Prostate gland (tissue), 2 donors: ENCODE results near the gene NSUN6. TPM values are rescaled to one million over a fixed set of nuclear protein-coding genes. Genes with fewer than 3 reads are reported as not detected.
"Not testable (repeated sequence)": the region's sequence is repeated elsewhere in the genome, so short reads cannot be mapped to it uniquely, and the experiment has no call there.

Experiments
- DNase-seq: peaks from one replicate; pipeline ENCODE4 v3.0.0-alpha.2; 2019; ENCODE audit warnings: low spot score
- H3K27ac ChIP-seq, 2 donors: fragments of 200-600 bp; sonication (generic); 2 replicates each; pipeline ENCODE4 v1.5.1; 2017 to 2019
- H3K27me3 ChIP-seq: fragments of 200-600 bp; sonication (generic); replicated peaks from 2 replicates; pipeline ENCODE4 v1.5.1; 2019; ENCODE audit not compliant: insufficient read depth
- H3K36me3 ChIP-seq, 2 donors: fragments of 200-600 bp; sonication (generic); 1 replicate in 1 of 2; 2 replicates in 1 of 2; pipeline versions ENCODE4 v1.5.1 to v1.8.1; 2017 to 2019
- H3K4me1 ChIP-seq: fragments of 200-600 bp; sonication (generic); replicated peaks from 2 replicates; pipeline ENCODE4 v1.5.1; 2019
- H3K4me3 ChIP-seq, 2 donors: fragments of 200-600 bp; sonication (generic); 2 replicates each; pipeline ENCODE4 v1.5.1; 2017 to 2019
- H3K9me3 ChIP-seq: fragments of 200-600 bp; sonication (generic); 2 replicates; pipeline ENCODE4 v1.5.1; 2017
- POLR2A ChIP-seq: fragments of 450-650 bp; IDR thresholded peaks from one replicate; pipeline ENCODE4 v1.6.1; 2016; ENCODE audit warnings: antibody characterized with exemption, mild to moderate bottlenecking
- POLR2AphosphoS5 ChIP-seq: sonication (generic); formaldehyde crosslinking; IDR thresholded peaks from one replicate; pipeline ENCODE4 v1.6.1; 2017; ENCODE audit warnings: antibody characterized with exemption
- WGBS: methylation state at CpG from one replicate; pipeline ENCODE4 v1.1.5; 2018; 5-methylcytosine and 5-hydroxymethylcytosine counted together
- intact Hi-C: fragments of 100-400 bp; cut with DNase I; formaldehyde crosslinking; loops from one replicate; pipeline ENCODE4 v1.14.2; 2022
- total RNA-seq, 2 donors: library from RNA; depleted of rRNA; stranded (reverse); fragments of >200 nt; gene quantifications; one replicate each; pipeline ENCODE4 v1.1.0, GENCODE V29; 2016
- TF ChIP-seq, protein P1 (sequence below), 4 experiments: fragments of 200-600 bp in 2 of 4; fragments of 450-650 bp in 2 of 4; sonication (generic) in 2 of 4; IDR thresholded peaks; 1 replicate in 3 of 4; 2 replicates in 1 of 4; pipeline ENCODE4 v1.5.1; 2016 to 2019; ENCODE audit warnings: antibody characterized with exemption in 4 of 4, mild to moderate bottlenecking in 2 of 4, moderate library complexity in 2 of 4

The NSUN6 gene
- total RNA-seq, 2 donors from 2014 or later, result 11.7 to 17.1 TPM

DNA sequence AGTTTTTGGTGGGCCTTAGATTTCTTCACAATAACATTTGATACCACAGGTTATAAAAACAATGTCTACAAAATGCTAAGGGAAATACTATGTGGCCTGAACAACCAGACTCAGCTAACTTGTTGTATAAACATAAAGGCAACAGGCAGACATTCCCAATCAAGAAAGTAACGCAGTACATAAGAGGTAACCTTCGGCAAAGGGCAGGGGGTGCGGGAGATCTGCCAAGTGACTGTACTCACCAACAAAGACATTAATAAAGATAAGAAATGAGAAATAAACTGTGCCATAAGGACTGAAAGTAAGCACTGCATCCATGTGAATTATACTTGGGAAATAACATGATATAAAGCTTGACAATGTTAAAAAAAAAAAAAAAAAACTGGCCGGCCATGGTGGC, 15.4 kb downstream of the NSUN6 start:
- Histone ChIP-seq H3K4me1 (no peaks in the 10 kb centered on the region), H3K27me3 (no peaks in the 10 kb centered on the region), H3K36me3 (no peaks in the 10 kb centered on the region), H3K27ac (no peak overlapping the region), H3K4me3 (no peak overlapping the region), H3K9me3 (no peaks in the 10 kb centered on the region)
- WGBS, result 84% methylated on average over 4 of the region's 4 CpGs
- TF ChIP-seq POLR2AphosphoS5 (no peak), POLR2A (no peak)
- TF ChIP-seq, protein P1, sequence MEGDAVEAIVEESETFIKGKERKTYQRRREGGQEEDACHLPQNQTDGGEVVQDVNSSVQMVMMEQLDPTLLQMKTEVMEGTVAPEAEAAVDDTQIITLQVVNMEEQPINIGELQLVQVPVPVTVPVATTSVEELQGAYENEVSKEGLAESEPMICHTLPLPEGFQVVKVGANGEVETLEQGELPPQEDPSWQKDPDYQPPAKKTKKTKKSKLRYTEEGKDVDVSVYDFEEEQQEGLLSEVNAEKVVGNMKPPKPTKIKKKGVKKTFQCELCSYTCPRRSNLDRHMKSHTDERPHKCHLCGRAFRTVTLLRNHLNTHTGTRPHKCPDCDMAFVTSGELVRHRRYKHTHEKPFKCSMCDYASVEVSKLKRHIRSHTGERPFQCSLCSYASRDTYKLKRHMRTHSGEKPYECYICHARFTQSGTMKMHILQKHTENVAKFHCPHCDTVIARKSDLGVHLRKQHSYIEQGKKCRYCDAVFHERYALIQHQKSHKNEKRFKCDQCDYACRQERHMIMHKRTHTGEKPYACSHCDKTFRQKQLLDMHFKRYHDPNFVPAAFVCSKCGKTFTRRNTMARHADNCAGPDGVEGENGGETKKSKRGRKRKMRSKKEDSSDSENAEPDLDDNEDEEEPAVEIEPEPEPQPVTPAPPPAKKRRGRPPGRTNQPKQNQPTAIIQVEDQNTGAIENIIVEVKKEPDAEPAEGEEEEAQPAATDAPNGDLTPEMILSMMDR (IDR thresholded peaks at IDR 0.05), result no peak
- intact Hi-C loops, result no loop called here
- no peak for DNase-seq

DNA sequence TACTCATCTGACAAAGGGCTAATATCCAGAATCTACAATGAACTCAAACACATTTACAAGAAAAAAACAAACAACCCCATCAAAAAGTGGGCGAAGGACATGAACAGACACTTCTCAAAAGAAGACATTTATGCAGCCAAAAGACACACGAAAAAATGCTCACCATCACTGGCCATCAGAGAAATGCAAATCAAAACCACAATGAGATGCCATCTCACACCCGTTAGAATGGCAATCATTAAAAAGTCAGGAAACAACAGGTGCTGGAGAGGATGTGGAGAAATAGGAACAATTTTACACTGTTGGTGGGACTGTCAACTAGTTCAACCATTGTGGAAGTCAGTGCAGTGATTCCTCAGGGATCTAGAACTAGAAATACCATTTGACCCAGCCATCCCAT, 18.9 kb downstream of the NSUN6 start:
- H3K9me3 ChIP-seq, H3K4me3 ChIP-seq, DNase-seq, H3K27ac ChIP-seq, intact Hi-C loops, H3K4me1 ChIP-seq, H3K27me3 ChIP-seq, H3K36me3 ChIP-seq: not testable (repeated sequence)
- WGBS, result 94% methylated on average over 2 of the region's 3 CpGs

DNA sequence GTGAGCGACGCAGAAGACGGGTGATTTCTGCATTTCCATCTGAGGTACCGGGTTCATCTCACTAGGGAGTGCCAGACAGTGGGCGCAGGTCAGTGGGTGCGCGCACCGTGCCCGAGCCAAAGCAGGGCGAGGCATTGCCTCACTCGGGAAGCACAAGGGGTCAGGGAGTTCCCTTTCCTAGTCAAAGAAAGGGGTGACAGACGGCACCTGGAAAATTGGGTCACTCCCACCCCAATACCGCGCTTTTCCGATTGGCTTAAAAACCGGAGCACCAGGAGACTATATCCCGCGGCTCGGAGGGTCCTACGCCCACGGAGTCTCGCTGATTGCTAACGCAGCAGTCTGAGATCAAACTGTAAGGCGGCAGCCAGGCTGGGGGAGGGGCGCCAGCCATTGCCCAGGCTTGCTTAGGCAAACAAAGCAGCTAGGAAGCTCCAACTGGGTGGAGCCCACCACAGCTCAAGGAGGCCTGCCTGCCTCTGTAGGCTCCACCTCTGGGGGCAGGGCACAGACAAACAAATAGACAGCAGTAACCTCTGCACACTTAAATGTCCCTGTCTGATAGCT, 23.9 kb downstream of the NSUN6 start:
- H3K4me1 ChIP-seq, H3K27me3 ChIP-seq, H3K36me3 ChIP-seq, intact Hi-C loops, H3K9me3 ChIP-seq: not testable (repeated sequence)
- peak; percentile 88 for DNase-seq
- Histone ChIP-seq H3K27ac (peak overlapping the region; percentile 73 to 74), H3K4me3 (peak overlapping the region; percentile 42 to 53)
- TF ChIP-seq, protein P1 (IDR thresholded peaks at IDR 0.05), result peak in 1 of 4 experiments; percentile 12
- TF ChIP-seq POLR2AphosphoS5, result peak; percentile 87
- WGBS, result 2% methylated on average over 25 of the region's 25 CpGs

DNA sequence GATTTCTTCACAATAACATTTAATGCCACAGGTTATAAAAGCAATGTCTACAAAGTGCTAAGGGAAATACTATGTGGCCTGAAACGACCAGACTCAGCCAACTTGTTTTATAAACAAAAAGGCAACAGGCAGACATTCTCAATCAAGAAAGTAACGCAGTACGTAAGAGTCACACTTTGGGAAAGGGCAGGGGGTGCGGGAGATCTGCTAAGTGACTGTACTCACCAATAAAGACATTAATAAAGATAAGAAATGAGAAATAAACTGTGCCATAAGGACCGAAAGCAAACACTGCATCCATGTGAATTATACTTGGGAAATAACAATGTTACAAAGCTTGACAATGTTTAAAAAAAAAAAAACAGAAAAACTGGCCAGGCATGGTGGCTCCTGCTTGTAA, 25.5 kb downstream of the NSUN6 start:
- Histone ChIP-seq H3K27ac (peak overlapping the region in 1 of 2 donors; percentile 16), H3K4me3 (no peak overlapping the region), H3K9me3 (no peaks in the 10 kb centered on the region), H3K27me3 (no peaks in the 10 kb centered on the region), H3K36me3 (no peaks in the 10 kb centered on the region), H3K4me1 (peaks cover 4% of the 10 kb centered on the region)
- 55% methylated on average over 5 of the region's 5 CpGs for WGBS
- no peak for DNase-seq
- TF ChIP-seq POLR2A (no peak), POLR2AphosphoS5 (no peak)
- TF ChIP-seq, protein P1 (IDR thresholded peaks at IDR 0.05), result no peak
- intact Hi-C loops, result no loop called here

DNA sequence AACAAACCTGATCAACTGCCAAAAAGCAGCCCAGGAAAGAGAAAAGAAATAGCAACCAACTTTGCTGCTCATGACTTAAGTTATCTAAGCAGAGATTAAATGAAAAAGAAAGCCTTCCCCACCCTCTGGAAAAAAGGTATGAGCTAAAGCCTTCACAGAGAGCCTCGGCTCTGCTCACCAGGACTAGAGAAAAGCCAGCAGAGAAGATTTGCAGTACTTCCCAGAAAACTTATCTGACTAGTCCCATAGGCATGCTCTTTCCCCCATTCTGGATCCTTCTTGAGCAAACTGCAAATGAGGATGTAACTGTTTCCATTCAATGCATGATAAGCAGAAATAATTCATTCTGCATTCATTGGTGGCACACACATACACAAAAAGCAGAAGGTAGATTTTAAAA, 27.7 kb downstream of the NSUN6 start:
- H3K27me3 ChIP-seq, DNase-seq, intact Hi-C loops, H3K4me3 ChIP-seq, H3K4me1 ChIP-seq, H3K9me3 ChIP-seq, H3K36me3 ChIP-seq, H3K27ac ChIP-seq: not testable (repeated sequence)
- WGBS, result 47% methylated on average over 1 of the region's 1 CpG

DNA sequence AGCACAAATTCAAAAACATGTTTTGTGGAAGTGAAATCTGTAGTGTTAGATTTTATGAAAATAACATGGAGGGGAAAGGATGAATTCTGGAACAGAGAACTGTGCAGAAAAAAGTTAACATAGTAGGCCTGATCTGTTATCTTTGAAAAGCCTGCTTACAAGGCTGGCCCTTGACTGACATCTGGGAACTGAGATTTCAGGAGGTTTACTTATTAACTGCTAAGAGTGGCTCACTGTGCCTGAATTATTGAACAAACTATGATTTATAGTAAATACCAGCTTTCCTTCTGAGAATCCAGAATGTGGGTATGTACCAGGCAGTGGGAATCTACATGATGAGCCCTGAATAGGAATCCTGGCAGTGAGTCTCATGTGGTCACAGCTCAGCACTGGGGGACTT, 30.5 kb downstream of the NSUN6 start:
- no peaks in the 10 kb centered on the region for H3K4me1 ChIP-seq
- DNase-seq, result no peak
- no peaks in the 10 kb centered on the region for H3K27me3 ChIP-seq
- H3K36me3 ChIP-seq, result no peaks in the 10 kb centered on the region
- intact Hi-C loops, result no loop called here
- H3K4me3 ChIP-seq, result no peak overlapping the region
- no peak overlapping the region for H3K27ac ChIP-seq
- no peaks in the 10 kb centered on the region for H3K9me3 ChIP-seq
- no peak for TF ChIP-seq POLR2A
